GM23338 (cell line): ENCODE measurements around the gene MYO1A. TPM values are rescaled to one million over a fixed set of nuclear protein-coding genes. Genes with fewer than 3 reads are reported as not detected.
A peak's percentile ranks its signal among the peaks of the same experiment; 100 is the strongest.

ENCODE experiments used
- ATAC-seq: fragments of 200-7000 bp; cut with Tn5 transposase; 3 replicates; pipeline ENCODE4 v1.9.1; 2020
- DNase-seq: peaks from one replicate; pipeline ENCODE4 v3.0.0-alpha.2; 2015; ENCODE audit warnings: low spot score
- H2AFZ ChIP-seq: fragments of 200-600 bp; sonication (generic); 2 replicates; pipeline ENCODE4 v1.8.0; 2016; ENCODE audit warnings: antibody characterized with exemption, mild to moderate bottlenecking, moderate library complexity
- H3F3A ChIP-seq: fragments of 200-600 bp; sonication (generic); replicated peaks from 2 replicates; pipeline ENCODE4 v1.8.0; 2017; ENCODE audit warnings: antibody characterized with exemption, mixed run types, low read depth
- H3K27ac ChIP-seq: fragments of 200-600 bp; sonication (generic); 2 replicates; pipeline ENCODE4 v1.6.1; 2016; ENCODE audit warnings: low read depth
- H3K27me3 ChIP-seq: fragments of 200-600 bp; sonication (generic); 2 replicates; pipeline ENCODE4 v1.8.0; 2016; ENCODE audit warnings: mild to moderate bottlenecking, mixed run types, moderate library complexity; ENCODE audit not compliant: insufficient read depth
- H3K36me3 ChIP-seq: fragments of 200-600 bp; sonication (generic); 2 replicates; pipeline ENCODE4 v1.8.0; 2016; ENCODE audit warnings: mild to moderate bottlenecking; ENCODE audit not compliant: insufficient read depth
- H3K4me1 ChIP-seq: fragments of 200-600 bp; sonication (generic); 2 replicates; pipeline ENCODE4 v1.8.0; 2016; ENCODE audit warnings: mild to moderate bottlenecking, moderate library complexity; ENCODE audit not compliant: insufficient read depth
- H3K4me2 ChIP-seq: fragments of 200-600 bp; sonication (generic); 2 replicates; pipeline ENCODE4 v1.7.1; 2017; ENCODE audit warnings: mixed run types
- H3K4me3 ChIP-seq: fragments of 200-600 bp; sonication (generic); 2 replicates; pipeline ENCODE4 v1.6.1; 2016; ENCODE audit warnings: mixed run types
- H3K79me2 ChIP-seq: fragments of 200-600 bp; sonication (generic); replicated peaks from 2 replicates; pipeline ENCODE4 v1.8.0; 2017; ENCODE audit warnings: mild to moderate bottlenecking; ENCODE audit not compliant: insufficient read depth
- H3K9me2 ChIP-seq: fragments of 200-600 bp; sonication (generic); 2 replicates; pipeline ENCODE4 v1.8.0; 2017; ENCODE audit not compliant: insufficient read depth
- H4K20me1 ChIP-seq: fragments of 200-600 bp; sonication (generic); replicated peaks from 2 replicates; pipeline ENCODE4 v1.8.0; 2017; ENCODE audit warnings: mild to moderate bottlenecking; ENCODE audit not compliant: insufficient read depth
- H3K27ac Mint-ChIP-seq: 2 replicates; pipeline ENCODE4 v1.8.0; 2020; ENCODE audit warnings: inconsistent platforms, mild to moderate bottlenecking, moderate library complexity, mixed read lengths
- H3K27me3 Mint-ChIP-seq: 3 replicates; pipeline ENCODE4 v1.8.0; 2022; ENCODE audit warnings: low read depth, mild to moderate bottlenecking, moderate library complexity, mixed read lengths, inconsistent platforms; ENCODE audit not compliant: insufficient read depth, poor library complexity
- H3K36me3 Mint-ChIP-seq: 3 replicates; pipeline ENCODE4 v1.8.0; 2021; ENCODE audit warnings: low read depth, mild to moderate bottlenecking, inconsistent platforms, moderate library complexity, mixed read lengths
- H3K4me1 Mint-ChIP-seq: 3 replicates; pipeline ENCODE4 v1.8.0; 2020; ENCODE audit warnings: mild to moderate bottlenecking, inconsistent platforms, mixed read lengths
- H3K4me3 Mint-ChIP-seq: 3 replicates; pipeline ENCODE4 v1.8.0; 2021; ENCODE audit warnings: moderate library complexity, mild to moderate bottlenecking, inconsistent platforms, mixed read lengths
- H3K9me3 Mint-ChIP-seq: 3 replicates; pipeline ENCODE4 v1.8.0; 2020; ENCODE audit warnings: moderate library complexity, mild to moderate bottlenecking, inconsistent platforms, mixed read lengths
- EZH2 ChIP-seq: fragments of 200-600 bp; sonication (generic); IDR thresholded peaks from one replicate; pipeline ENCODE4 v1.8.0; 2017; ENCODE audit warnings: antibody characterized with exemption, mild to moderate bottlenecking, low read depth; ENCODE audit not compliant: unreplicated experiment
- NANOG ChIP-seq: IDR thresholded peaks from 2 replicates; pipeline ENCODE4 v1.6.1; 2016; ENCODE audit warnings: antibody characterized with exemption, borderline replicate concordance
- ZNF462 ChIP-seq: fragments of 250-450 bp; sonication (Bioruptor Pico); IDR thresholded peaks from 2 replicates; pipeline ENCODE4 v1.5.0; 2020; ENCODE audit warnings: mild to moderate bottlenecking, moderate library complexity
- polyA plus RNA-seq: library from polyadenylated mRNA; unstranded; fragments of >200 nt; fragmentation: Nextera tagmentation; extraction: Ambion mirVana; gene quantifications from 2 replicates; pipeline ENCODE4 v1.2.1, GENCODE V29; 2016
- total RNA-seq: library from RNA; depleted of rRNA; stranded (reverse); fragments of >200 nt; shearing (Covaris generic); gene quantifications from 2 replicates; pipeline ENCODE4 v1.2.3, GENCODE V29; 2014
- TF ChIP-seq, protein P1 (sequence below), 2 experiments: fragments of 200-600 bp in 1 of 2; sonication (generic) in 1 of 2; conservative IDR thresholded peaks; 2 replicates each; pipeline versions ENCODE4 v1.5.1 to v1.6.1; 2016 to 2017; ENCODE audit warnings: antibody characterized with exemption in 2 of 2, low read depth in 2 of 2, mild to moderate bottlenecking in 2 of 2, moderate library complexity in 1 of 2

MYO1A gene
- total and polyA plus RNA-seq, 2 experiments from 2014 or later = not detected

GRCh38 chr12:56980268-56980667 is 69.7 kb downstream of the MYO1A start:
- peaks cover 17% of the 10 kb centered on the region for H3K9me2 ChIP-seq
- Mint-ChIP-seq H3K36me3 (peaks cover 5% of the 10 kb centered on the region; the same call in 1 of the 3 replicates), H3K4me3 (no peak overlapping the region), H3K9me3 (peaks cover 2% of the 10 kb centered on the region; the same call in 1 of the 3 replicates), H3K27ac (no peak overlapping the region), H3K4me1 (no peaks in the 10 kb centered on the region), H3K27me3 (peaks cover 8% of the 10 kb centered on the region)
- no peaks in the 10 kb centered on the region for H3K27me3 ChIP-seq
- H3K4me1 ChIP-seq = no peaks in the 10 kb centered on the region
- H4K20me1 ChIP-seq = no peaks in the 10 kb centered on the region
- H3K27ac ChIP-seq = no peak overlapping the region
- H2AFZ ChIP-seq = no peak overlapping the region
- no peaks in the 10 kb centered on the region for H3K36me3 ChIP-seq
- H3K79me2 ChIP-seq = no peaks in the 10 kb centered on the region
- no peak overlapping the region for H3K4me3 ChIP-seq
- DNase-seq (no peak), ATAC-seq (no peak)
- H3K4me2 ChIP-seq = no peak overlapping the region
- no peaks in the 10 kb centered on the region for H3F3A ChIP-seq
- TF ChIP-seq, protein P1, sequence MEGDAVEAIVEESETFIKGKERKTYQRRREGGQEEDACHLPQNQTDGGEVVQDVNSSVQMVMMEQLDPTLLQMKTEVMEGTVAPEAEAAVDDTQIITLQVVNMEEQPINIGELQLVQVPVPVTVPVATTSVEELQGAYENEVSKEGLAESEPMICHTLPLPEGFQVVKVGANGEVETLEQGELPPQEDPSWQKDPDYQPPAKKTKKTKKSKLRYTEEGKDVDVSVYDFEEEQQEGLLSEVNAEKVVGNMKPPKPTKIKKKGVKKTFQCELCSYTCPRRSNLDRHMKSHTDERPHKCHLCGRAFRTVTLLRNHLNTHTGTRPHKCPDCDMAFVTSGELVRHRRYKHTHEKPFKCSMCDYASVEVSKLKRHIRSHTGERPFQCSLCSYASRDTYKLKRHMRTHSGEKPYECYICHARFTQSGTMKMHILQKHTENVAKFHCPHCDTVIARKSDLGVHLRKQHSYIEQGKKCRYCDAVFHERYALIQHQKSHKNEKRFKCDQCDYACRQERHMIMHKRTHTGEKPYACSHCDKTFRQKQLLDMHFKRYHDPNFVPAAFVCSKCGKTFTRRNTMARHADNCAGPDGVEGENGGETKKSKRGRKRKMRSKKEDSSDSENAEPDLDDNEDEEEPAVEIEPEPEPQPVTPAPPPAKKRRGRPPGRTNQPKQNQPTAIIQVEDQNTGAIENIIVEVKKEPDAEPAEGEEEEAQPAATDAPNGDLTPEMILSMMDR (conservative IDR thresholded peaks at IDR 0.05; ENCODE audit: low read depth in 2 of 2) = peak in 1 of 2 experiments; percentile 16; a peak in 2 of 4 replicates
- TF ChIP-seq NANOG = no peak
- TF ChIP-seq EZH2 = no peak
- no peak for TF ChIP-seq ZNF462
